H54 (cell line): Measurements from ENCODE around the gene BRI3.

Experiments used
- DNase-seq: peaks from one replicate; pipeline ENCODE4 v3.0.0; 2011; ENCODE audit warnings: low spot score, mixed read lengths; ENCODE audit not compliant: insufficient read length
- FAIRE-seq: peaks from 3 replicates; lab custom pipeline; 2011; peaks lifted over from hg19 to GRCh38; lab: Jason Lieb, UNC
- POLR2A ChIP-seq: IDR thresholded peaks from 2 replicates; pipeline ENCODE4 v1.6.1; 2011; ENCODE audit warnings: low read depth, mild to moderate bottlenecking, low read length

BRI3 gene

DNA sequence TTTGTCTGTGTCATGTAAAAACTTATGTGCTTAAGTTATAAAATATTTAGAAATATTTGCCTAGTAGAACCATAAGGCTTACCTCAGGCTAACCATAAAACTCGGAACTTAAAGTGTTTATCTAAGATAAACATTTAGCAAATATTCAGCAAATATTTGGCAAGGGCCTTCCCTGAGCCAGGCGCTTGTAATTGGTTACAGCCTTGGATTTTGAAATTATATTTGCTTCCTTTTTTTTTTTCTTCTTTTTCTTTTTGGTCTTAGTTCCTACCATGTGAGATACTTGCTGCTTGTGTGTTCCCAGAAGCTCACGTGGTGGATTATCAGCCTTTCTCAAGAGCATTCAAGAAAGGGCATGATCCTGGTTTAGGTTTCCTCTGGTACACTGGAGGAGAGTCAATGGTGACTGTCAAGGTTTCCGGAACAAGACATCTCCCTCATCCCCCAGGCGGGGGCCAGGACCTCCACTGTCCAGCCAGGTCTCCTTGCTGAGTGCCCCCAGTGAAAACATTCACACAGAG is 5.2 kb upstream of the BRI3 start:
- DNase-seq (no peak), FAIRE-seq (no peak)
- TF ChIP-seq POLR2A, result no peak

DNA sequence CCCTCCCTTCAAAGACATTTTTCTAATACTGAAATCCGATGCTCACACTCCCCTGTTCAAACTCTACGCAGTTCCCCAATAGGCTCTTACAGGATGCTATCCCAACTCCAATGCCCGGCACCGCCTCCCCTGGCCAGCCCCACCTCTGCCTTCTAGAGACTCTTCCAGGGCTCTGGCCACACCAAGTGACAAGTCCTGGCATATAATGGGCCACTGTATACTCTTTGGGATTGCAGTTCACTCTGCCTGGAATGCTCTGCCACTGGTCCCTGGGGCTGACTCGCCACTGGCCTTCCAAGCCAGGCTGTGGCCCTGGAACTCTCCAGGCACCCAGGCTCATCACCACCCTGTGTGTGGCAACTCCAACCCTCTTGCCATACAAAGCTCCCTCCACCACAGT is 3.1 kb upstream of the BRI3 start:
- DNase-seq, result no peak

DNA sequence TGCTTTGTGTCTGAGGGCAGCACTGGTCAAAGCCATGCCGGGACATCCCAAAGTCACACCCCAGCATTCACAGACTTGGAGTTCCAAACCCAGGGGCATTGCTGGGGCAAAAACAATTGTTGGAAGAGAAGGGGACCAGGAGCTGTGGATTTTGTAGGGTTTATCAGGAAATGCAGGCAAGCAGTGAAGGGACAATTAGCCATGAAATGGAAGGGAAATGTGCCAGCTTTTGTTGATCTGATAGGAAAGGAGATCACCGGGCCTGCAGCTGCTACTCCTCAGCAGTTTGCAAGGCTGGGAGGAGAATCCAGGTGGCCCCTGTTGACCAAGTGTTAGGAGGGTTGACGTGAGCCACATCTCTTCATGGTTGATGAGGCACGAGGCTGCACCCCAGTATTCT is 2.5 kb upstream of the BRI3 start:
- DNase-seq (no peak), FAIRE-seq (no peak)
- TF ChIP-seq POLR2A, result no peak

More for the DNA sequence above, 3.1 kb upstream of the BRI3 start:
- no peak for FAIRE-seq
- no peak for TF ChIP-seq POLR2A

DNA sequence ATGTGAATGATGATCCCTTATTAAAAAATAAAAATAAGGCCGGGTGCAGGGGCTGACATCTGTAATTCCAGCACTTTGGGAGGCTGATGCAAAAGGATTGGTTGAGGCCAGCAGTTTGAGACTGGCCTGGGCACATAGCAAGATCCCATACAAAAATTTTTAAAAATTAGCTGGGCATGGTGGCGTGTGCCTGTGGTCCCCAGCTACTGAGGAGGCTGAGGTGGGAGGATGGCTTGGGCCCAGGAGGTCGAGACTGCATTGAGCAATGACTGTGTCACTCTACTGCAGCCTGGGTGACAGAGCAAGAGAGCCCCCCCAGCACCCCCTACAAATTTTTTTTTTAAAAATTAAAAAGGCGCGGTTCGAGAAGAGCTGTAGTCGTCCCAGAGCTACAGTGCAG is 1.2 kb upstream of the BRI3 start:
- TF ChIP-seq POLR2A, result no peak
- DNase-seq (no peak), FAIRE-seq (no peak)

DNA sequence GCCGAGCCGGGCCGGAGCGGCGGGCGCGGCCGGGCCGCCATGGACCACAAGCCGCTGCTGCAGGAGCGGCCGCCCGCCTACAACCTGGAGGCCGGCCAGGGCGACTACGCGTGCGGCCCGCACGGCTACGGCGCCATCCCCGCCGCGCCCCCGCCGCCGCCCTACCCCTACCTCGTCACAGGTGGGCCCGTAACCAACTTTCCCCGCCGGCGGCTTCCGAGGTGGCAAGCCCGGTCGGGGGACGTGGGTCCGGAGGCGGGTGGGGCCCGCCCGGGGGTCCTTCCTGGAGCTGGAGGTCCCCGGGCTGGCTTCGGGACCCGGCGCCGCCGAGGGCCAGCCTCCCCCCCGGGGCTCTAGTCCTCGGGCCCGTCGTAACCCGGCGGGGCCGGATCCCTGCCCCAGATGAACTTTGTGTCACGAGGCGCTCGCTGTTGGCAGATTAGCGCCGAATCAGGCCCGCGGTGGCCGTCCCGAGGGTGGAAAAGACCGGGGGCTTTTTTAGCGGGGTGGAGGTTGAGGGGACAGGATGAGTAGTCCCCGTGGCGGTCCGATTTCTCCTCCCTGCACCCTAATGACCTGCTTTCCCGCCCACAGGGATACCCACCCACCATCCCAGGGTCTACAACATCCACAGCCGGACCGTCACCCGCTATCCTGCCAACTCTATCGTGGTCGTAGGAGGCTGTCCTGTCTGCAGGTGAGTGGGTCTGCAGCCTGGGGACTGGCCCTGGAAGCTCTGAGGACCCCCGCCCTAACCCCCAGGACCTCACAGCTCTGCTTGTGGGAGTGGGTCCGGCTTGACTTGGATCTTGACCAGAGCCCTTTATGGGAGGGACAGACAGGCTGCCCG is 496 bp downstream of the BRI3 start:
- DNase-seq, result no peak
- no peak for FAIRE-seq

DNA sequence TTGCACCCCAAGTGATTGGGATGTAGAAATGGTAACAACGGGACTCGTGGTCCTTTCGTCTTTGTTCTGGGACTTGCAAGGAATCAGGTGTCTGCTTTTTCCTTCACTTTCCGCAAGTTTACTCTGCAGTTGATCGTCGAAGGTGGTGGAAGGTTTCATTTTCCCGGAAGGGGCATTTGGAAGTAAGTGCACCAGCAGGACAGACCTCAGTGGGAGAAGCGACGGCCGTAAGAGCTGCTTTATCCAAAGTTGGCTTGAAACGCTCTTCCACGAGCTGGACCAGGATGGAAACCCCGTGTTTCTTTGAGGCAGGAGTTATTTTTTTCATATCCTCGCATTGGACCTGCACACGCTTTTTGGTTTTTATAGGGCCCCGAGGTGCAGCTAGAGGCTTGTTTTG is 1.2 kb downstream of the BRI3 start:
- FAIRE-seq, result no peak
- TF ChIP-seq POLR2A, result no peak
- DNase-seq, result no peak

More for the DNA sequence above, 496 bp downstream of the BRI3 start:
- TF ChIP-seq POLR2A, result peak; percentile 46; the same call in 1 of the 2 replicates

DNA sequence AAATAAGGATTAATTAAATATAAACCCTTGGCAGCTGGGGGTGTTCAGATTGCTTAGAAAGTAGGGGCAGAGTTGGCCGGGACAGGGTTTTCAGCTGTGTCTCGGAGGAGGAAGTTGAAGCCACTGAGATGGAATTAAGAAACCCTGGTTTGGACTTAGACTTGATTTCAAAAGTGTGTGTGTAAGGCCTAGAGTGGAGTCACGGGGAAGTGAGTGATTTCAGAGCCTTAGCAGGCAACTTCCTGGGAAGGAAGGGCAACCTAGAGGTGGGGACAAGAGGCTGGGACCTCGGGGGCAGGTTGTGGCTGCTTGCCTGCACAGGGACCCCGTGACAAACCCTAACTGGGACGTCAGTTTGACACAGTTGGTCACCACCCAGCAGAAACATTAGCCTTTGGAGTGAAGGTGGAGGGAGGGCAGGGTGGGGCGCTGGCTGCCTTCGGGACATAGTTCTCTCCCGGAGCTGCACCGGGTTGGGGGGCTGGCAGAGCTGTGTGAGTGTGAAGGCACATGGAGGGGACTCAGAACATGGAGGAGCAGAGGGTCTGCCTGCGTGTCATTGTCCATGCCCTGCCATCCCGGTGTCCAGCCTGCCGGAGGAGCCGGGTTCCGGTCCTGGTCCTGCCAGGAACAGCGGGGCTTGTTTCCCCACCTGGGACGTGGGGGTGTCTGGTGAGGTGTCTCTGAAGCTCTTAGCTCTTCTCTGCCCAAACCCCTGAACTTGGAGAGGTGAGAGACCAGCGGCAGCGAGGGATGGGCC is 1.8 kb downstream of the BRI3 start:
- FAIRE-seq, result no peak
- TF ChIP-seq POLR2A, result no peak
- DNase-seq, result no peak

DNA sequence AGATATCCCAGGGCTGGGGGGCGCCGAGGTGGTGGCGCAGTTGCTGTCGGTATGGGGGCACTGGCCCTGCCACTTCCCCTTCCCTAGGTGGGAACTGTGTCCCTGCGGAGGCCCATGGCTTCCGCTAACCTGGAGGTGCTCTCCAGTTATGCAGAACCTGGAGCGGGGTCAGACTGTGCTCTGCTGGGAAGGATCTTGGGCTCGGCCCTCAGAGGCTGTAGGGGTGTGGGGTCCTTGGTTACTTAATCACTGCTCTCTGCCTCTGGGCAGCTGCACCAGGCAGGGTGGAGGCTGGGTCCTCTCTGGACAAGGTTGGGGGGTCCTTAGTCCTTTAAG is 2.4 kb downstream of the BRI3 start:
- TF ChIP-seq POLR2A, result no peak
- DNase-seq (no peak), FAIRE-seq (no peak)

DNA sequence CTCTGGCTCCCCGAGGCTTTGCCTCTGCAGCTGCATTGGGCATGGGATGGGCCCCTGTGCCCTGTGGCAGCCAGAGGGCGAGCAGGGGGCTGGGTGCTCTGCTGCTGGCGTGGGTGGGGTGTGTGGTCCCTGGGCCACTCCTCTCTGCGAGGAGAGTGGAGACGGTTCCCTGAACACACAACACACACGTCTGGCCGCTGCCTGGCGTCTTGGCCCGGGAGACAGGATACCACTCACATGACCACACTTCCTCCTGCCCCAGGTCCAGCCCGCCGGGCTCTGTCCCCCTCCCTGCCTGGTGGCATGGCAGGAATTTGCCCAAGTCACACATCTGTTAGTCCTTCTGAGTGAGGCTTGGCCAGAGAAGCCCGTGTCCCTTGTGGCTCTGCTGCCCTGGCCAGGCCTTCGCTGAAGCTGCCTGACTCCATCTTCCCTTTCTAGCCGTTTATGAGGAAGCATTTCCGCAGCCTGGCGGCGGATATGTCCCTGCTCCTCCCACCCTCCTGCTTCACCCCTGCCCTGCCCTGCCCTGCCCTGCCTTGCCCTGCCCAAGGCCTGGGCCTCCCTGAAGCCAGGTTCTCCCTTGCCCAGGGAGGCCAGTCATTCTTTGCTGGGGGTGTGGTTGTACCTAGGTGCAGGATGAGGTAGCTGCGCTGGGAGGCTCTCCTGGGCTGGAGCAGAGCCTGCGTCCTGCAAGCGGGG is 3.0 kb downstream of the BRI3 start:
- FAIRE-seq (no peak), DNase-seq (peak; percentile 78)
- peak; percentile 29; the same call in 1 of the 2 replicates for TF ChIP-seq POLR2A

DNA sequence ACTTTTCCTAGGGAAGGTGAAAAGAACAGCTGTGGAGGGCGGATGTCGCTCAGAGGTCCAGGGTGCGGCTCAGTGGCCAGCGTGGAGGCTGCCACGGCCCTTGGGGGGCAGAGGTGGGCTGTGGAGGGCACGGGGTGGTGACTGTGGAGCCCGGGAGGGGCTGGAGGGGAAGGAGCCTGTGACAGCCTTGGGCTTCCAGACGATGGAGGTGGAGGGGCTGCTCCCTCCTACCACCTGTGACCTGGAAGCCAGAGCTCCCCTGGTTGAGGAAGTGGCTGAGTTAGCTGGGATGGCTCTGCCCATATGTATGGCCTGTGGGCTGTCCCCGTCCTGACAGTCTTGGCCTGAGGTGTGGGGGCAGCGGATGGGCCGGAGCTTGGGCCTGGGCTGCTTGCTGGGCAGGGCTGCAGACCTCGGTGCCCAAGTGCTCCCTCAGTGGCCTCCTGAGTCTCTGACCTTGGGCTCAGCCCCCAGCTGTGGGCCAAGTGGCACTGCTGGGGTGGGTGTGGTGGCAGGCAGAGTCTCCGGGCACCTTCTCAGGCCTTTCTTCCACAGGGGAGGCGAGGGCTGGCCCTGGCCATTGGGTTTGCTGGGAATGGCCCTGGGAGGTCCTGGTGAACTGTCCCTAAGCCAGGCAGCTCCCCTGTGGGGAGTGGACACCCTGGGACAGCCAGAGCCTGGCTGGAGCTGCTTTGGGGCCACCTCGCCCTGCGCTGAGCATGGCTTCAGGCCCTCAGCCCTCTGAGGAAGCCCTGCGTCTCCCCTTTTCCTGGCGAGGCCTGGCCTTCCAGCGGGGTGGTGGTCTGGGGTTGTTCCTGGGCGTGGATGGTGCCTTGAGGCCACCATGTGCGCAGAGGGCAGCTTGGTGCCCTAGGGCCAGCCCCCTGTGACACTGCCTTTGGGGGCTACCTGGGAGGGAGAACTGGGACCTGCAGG is 3.9 kb downstream of the BRI3 start:
- FAIRE-seq (no peak), DNase-seq (no peak)
- no peak for TF ChIP-seq POLR2A

DNA sequence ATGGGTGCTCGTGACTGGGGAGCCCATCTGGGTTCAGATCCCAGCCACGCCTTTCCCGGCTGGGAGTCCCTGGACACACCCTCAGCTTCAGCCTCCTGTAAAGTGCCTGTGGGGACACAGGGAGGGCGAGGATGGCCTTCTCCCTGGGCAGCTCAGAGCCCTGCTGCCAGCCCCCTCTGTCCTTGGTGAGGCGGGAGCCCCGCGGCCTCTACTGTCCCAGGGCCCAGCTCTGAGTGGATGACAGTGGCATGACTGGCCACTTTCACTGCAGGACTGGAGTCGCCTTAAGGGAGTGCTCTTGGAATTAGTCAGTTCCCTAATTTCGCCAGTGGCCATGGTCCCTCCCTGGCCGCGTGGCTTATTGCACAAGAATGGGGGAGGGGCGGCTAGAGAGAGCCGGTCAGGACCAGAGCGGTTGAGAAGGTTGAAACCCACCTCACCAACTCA is 4.6 kb downstream of the BRI3 start:
- no peak for FAIRE-seq
- DNase-seq, result no peak
- TF ChIP-seq POLR2A, result peak; percentile 27; the same call in 1 of the 2 replicates

DNA sequence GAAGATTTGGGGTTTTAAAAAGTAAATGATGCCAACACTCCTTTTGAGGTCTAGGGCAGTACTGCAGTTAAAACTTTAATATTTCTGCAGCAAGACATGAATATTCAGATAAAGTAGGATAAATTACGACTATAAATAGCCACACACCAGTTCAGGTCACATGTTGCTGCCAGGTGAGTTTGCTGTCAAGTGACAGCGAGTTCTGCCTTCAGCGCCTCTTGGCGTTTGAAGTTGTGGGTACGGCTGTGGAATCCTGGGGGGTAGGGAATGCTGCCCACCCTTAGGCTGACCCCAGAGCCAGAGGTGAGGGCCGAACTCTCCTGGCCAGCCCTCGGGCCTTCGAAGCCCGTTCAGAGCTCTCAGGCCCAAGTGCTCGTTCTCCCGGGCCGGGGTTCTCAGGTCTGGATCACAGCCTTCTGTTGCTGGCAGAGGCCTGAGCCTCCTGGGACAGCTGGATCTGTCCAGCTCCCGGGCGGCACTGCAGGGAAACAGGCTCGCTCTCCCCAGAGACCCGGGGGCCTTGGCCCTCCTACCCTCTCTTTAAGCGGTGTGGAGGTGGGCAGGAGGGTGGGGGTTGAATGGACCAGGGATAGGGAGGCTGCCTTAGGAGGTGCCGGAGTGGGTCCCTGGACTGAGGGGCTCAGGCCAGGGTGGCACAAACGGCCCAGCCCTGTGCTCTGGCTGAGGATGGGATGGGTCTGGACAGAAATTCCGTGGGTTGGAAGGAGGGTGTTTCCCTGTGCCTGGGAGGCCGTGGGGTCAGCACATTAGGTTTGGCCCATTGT is 5.4 kb downstream of the BRI3 start:
- DNase-seq (no peak), FAIRE-seq (no peak)
- no peak for TF ChIP-seq POLR2A
